NCI-H128 (cell line): ENCODE results near the gene CPZ.
"Not testable (repeated sequence)": the region's sequence is repeated elsewhere in the genome, so short reads cannot be mapped to it uniquely, and the experiment has no call there.

Experiments used
- DNase-seq: peaks from one replicate; lab custom pipeline; 2025; ENCODE audit not compliant: unreplicated experiment; lab: John Stamatoyannopoulos, UW

Gene CPZ

GRCh38 chr4:8556341-8557150, 36.0 kb upstream of the CPZ start:
- DNase-seq = no peak

- DNase-seq = no peak
These were observed 35.2 kb upstream of the CPZ start for GRCh38 chr4:8557151-8558076.

GRCh38 chr4:8558080-8558960, 34.2 kb upstream of the CPZ start:
- no peak for DNase-seq

DNA sequence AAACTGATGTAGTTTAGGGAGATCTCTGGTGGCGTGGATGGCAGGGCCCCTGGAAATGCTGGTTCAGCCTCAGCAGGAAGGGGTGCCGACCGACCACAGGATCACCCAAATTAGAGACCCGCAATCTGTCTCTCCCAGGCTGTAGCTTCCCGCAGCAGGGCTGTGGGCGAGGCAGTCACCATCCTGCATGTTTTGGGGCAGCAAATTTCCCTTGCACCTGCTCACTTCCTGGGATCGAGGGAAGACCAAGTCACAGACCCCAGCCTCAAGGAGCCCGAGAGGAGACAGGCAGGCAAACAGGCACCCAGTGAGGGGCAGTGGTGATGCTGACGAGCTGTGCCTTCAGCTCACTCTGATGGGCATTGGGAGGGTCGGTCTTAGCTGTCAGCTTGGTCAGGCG, 33.6 kb upstream of the CPZ start:
- no peak for DNase-seq

- DNase-seq = no peak
These were observed 32.9 kb upstream of the CPZ start for GRCh38 chr4:8559524-8560264.

- no peak for DNase-seq
These were observed 32.1 kb upstream of the CPZ start for GRCh38 chr4:8560265-8561047.

- DNase-seq = no peak
These were observed 28.0 kb upstream of the CPZ start for GRCh38 chr4:8564595-8564994.

GRCh38 chr4:8568068-8568668, 24.4 kb upstream of the CPZ start:
- DNase-seq = no peak

- no peak for DNase-seq
These were observed 22.4 kb upstream of the CPZ start for GRCh38 chr4:8570201-8570600.

DNA sequence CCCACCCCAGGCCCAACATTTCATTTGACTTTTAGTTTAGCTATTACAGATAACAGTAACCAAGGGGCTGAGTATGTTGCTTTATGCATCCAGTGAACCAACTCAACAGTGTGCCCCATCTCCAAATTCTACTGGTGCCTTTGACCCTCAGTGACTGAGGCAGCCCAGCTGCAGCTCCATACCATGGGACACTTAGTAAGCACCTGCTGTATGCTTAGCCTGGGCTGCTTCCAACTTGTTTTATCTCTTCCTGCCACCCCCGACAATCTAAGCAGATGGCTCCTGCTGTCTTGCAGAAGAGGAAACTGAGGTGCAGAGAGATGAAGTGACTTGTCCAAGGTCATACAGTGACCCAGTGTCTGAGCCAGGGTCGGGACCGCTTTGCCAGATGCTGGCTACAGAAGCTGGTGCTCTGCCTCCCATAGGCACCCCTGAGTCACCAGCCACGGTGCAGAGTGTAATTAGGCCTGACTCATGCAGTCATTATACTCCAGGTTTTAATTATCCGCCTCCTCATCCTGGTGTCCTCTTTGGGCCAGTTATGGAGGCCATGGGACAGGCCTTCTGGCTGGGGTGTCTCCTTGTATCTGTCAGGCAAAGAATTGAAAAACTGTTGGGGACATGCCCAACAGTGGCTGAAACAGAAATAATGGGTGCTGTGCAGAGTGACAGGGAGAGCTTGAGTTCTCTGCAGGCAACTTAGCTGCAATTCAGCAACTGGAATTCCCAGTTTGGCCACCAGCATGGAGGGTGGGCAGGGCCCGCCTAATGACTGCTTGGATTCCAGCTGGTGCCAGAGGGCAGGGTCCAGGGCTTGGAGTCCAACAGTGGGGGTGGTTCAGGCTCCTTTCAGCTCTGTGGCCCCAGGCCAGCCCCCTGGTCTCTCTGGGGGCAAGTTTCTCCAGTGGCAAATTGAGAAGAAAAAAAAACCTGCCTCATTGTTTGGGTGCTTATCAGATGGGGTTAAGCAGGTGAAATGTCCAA, 20.6 kb upstream of the CPZ start:
- DNase-seq = no peak

GRCh38 chr4:8573266-8573665, 19.3 kb upstream of the CPZ start:
- DNase-seq = no peak

GRCh38 chr4:8574796-8575370, 17.7 kb upstream of the CPZ start:
- no peak for DNase-seq

DNA sequence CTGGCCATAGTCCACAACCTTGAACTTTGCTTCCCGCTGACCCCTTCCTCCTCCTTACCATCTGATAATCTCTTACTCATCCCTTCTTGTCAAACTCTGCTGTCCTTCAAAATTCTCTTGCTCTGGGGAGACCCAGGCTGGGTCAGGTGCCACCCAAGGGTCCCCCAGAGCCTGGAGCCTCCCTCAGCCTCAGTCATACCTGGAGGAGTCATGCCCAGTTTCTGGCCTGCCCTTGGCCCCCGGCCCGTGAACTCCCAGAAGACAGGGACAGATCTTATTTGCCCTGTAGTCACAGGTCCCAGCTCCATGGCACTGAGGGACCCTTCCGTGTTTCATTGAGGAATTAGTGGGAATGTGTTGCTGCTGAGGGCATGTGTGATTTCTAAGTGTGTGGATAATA, 17.1 kb upstream of the CPZ start:
- DNase-seq = no peak

DNA sequence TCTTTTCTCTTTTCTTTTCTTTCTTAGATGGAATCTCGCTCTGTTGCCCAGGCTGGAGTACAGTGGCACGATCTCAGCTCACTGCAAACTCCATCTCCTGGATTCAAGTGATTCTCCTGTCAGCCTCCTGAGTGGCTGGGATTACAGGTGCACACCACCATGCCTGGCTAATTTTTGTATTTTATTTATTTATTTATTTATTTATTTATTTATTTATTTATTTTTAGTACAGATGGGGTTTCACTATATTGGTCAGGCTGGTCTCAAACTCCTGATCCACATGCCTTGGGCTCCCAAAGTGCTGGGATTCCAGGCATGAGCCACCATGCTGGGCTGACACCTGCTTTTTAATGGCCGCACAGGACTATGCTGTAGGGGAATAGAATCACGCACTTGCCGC, 16.0 kb upstream of the CPZ start:
- not testable (repeated sequence) for DNase-seq

- DNase-seq = no peak
These were observed 15.5 kb upstream of the CPZ start for GRCh38 chr4:8577046-8577445.

GRCh38 chr4:8577972-8578371, 14.6 kb upstream of the CPZ start:
- no peak for DNase-seq

- DNase-seq = no peak
These were observed 13.8 kb upstream of the CPZ start for GRCh38 chr4:8578717-8579116.
